ENCODE measurements around the gene CELA3B.
"Not testable (repeated sequence)": the region's sequence is repeated elsewhere in the genome, so short reads cannot be mapped to it uniquely, and the experiment has no call there.

Gene CELA3B

DNA sequence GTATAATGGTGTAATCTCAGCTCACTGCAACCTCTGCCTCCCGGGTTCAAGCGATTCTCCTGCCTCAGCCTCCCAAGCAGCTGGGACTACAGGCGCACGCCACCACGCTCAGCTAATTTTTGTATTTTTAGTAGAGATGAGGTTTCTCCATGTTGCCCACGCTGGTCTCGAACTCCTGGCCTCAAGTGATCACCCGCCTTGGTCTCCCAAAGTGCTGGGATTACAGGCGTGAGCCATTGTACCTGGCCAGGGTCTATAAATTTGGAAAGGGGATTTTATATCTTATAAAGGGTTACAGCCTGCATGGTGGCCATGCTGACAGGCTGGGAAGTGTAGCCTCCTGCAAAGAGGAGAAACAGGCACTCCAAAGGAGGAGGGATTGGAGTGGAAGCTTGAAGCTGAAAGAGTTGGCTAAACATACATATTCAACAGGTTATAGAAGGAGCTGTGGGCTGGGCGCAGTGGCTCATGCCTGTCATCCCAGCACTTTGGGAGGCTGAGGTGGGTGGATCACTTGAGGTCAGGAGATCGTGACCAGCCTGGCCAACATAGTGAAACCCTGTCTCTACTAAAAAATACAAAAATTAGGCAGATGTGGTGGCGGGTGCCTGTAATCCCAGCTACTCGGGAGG lies 37.9 kb downstream of the CELA3B start:
- DNase-seq = not testable (repeated sequence)

DNA sequence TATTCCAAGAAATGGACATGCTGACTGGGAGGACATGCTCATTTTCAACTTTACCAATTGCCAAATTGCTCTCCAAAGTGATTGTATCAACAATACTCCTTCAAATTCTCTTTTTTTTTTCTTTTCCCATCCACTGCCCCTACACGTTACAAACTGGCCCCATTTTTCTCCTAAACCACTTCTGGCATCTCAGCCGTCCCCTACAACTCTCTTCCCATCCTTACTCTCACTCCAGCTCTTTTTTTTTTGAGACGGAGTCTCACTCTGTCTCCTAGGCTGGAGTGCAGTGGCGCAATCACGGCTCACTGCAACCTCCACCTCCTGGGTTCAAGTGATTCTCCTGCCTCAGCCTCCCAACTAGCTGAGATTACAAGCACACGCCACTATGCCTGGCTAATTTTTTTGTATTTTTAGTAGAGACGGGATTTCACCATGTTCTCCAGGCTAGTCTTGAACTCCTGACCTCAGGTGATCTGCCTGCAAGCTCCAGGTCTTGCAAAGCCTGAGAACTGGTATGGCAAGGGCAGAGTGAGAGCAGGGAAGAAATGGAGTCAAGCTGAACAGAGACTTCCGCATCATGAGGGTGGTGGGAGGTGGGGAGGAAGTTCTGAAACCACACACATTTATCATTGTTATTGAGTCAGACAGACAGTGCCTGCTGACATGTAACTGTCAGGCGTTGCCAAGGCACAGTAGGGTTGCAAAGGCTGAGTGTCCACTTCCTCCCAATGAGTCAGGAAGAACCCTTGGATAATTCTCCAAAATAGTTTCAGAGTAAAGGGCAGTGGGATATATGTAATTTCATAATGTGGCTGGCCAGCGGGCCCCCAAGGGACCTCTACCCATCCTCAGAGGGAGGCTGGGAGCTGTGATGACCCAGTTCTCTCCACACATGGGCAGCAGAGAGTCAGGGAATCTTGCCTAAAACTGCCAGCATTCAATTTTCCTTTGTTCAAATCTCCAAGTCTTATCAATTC lies 42.0 kb downstream of the CELA3B start:
- peak; percentile 97 for DNase-seq

- DNase-seq = no peak
These were observed 44.2 kb downstream of the CELA3B start for GRCh38 chr1:22021061-22021460.

- peak; percentile 89 for DNase-seq
These were observed 47.9 kb downstream of the CELA3B start for GRCh38 chr1:22024485-22025367.

DNA sequence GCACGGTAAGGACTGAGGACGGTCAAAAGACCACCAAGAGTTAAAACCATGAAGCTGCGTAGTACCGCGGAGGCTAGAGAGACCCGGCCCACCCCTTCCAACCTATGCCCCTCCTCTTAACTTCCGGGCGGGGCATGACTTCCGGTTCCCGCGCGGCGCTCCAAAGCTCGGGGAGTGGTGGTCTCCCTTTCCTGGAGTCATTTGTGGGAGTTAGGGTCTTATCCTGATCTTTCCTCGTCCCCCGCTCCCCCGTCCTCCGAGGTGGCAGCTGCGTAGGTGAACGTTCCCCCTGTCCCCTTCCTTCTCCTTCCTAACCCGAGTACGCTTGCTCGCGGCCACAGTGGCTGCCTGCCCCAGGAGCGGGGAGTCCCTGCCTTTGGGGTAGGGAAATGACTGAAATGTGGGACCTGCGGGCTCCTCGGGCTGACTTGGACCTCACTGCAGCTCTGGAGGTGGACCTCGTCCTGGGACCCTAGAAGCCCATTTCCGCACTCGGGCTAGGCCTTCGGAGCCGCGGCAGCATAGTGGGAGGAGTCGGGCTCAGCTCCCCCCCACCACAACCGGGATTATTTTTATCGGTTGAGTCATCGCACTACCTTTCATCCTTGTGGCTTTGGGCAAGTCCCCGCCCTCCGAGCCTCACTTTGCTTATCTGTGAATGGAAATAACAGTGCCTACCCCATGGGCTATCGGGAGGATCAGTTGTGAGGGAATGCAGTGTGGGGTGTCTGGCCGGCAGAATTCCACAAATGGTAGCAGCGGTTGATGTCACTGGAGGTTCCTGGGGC lies 48.7 kb downstream of the CELA3B start:
- peak; percentile 87 for DNase-seq

DNA sequence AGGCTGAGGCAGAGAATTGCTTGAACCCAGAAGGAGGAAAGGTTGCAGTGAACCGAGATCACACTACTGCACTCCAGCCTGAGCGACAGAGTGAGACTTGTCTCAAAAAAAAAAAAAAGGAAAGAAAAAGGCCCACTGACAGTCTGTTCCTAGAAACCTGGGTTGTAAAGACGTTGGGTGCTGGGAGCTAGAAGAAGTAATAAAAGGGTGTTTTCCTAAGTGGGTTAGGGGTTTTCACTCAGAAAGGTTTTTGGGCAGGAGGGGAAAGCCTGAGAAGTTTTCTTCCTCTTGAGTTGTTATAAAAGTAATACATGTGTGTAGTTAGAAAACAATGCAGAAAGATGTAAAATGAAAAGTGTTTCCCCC lies 50.1 kb downstream of the CELA3B start:
- no peak for DNase-seq

DNA sequence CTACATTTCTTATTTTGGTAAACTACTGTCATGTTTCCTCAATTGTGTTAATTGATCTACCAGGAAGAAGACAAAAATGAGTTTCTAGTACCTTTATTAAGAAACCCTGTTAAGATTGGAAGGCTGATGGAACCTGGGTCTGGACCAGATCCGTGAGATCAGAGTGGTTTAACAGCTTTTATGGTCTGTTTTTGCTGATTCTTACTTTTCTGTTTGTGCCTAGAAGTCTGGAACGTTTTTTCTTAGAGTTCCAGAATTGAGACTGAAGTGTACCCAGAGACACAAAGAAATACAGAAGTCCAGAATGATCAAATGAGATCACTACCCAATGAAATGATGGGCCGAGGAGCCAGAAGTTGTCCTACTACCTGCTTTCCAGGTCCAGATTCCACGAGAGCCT lies 53.2 kb downstream of the CELA3B start:
- no peak for DNase-seq

DNA sequence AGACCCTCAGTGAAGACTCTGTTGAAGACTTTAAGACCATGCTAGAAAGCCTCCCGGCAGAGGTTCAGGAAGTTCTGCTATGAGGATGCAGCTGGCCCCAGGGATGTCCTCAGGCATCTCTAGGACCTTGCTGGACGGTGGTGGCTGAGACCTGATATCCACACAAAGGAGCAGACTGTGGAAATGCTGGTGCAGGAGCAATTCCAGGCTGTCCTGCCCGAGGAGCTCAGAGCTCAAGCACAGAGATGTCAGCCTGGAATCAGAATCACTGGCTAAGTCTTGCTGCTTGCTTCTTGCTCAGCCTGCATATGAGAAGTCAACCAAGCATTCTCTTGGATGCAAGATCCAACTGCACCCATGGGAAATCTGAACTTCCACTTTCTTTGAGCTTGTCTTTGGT lies 53.7 kb downstream of the CELA3B start:
- DNase-seq = no peak

GRCh38 chr1:22031214-22031962 lies 54.6 kb downstream of the CELA3B start:
- no peak for DNase-seq

GRCh38 chr1:22034834-22035233 lies 58.0 kb downstream of the CELA3B start:
- DNase-seq = not testable (repeated sequence)

- DNase-seq = no peak
These were observed 60.7 kb downstream of the CELA3B start for GRCh38 chr1:22037520-22037919.

GRCh38 chr1:22038036-22038435 lies 61.2 kb downstream of the CELA3B start:
- DNase-seq = no peak
